Lower lobe of right lung (tissue), 2 donors: ENCODE results near the gene GRIA4. TPM values are rescaled to one million over a fixed set of nuclear protein-coding genes. Genes with fewer than 3 reads are reported as not detected.

Source experiments
- ATAC-seq, 2 donors: fragments of 200-7000 bp; cut with Tn5 transposase; one replicate each; pipeline ENCODE4 v1.9.1; 2020 to 2022; ENCODE audit warnings: mild to moderate bottlenecking in 2 of 2, moderate library complexity in 2 of 2
- DNase-seq: peaks from one replicate; pipeline ENCODE4 v3.0.0-alpha.2; 2020
- H3K27ac ChIP-seq: fragments of 200-600 bp; one replicate; pipeline ENCODE4 v1.8.0; 2022
- H3K27me3 ChIP-seq: fragments of 200-600 bp; one replicate; pipeline ENCODE4 v1.8.0; 2022; ENCODE audit warnings: low read depth
- H3K36me3 ChIP-seq: fragments of 200-600 bp; one replicate; pipeline ENCODE4 v1.8.0; 2022; ENCODE audit warnings: mild to moderate bottlenecking
- H3K4me1 ChIP-seq: fragments of 200-600 bp; one replicate; pipeline ENCODE4 v1.8.0; 2022
- H3K4me3 ChIP-seq: fragments of 200-600 bp; one replicate; pipeline ENCODE4 v1.8.0; 2022; ENCODE audit warnings: mild to moderate bottlenecking
- H3K9me3 ChIP-seq: fragments of 200-600 bp; one replicate; pipeline ENCODE4 v1.8.0; 2022
- CTCF ChIP-seq: fragments of 200-600 bp; IDR thresholded peaks from one replicate; pipeline ENCODE4 v1.8.0; 2022; ENCODE audit warnings: antibody characterized with exemption, mild to moderate bottlenecking
- intact Hi-C: fragments of 100-400 bp; cut with DNase I; formaldehyde crosslinking; loops from one replicate; pipeline ENCODE4 v1.11.0; 2022
- total RNA-seq: library from RNA; stranded (reverse); fragmentation: NEBNext Ultra II Directional; extraction: Animal tissue kit (Norgen Biotek cat#: 25700); gene quantifications from one replicate; pipeline ENCODE4 v1.2.1, GENCODE V29; 2021
- donor health status: DM: no; HTN: yes; CAD: no; lungs with severe emphysema.

Gene GRIA4
- total RNA-seq, 1 donor from 2014 or later, result not detected

- Histone ChIP-seq H3K27ac (no peak overlapping the region), H3K4me3 (no peak overlapping the region), H3K36me3 (no peaks in the 10 kb centered on the region), H3K4me1 (no peaks in the 10 kb centered on the region), H3K27me3 (no peaks in the 10 kb centered on the region), H3K9me3 (no peaks in the 10 kb centered on the region)
- intact Hi-C loops, result no loop called here
- no peak for TF ChIP-seq CTCF
- no peak for DNase-seq
- ATAC-seq, result no peak
These were observed 27.4 kb upstream of the GRIA4 start for GRCh38 chr11:105582497-105582896.

- Histone ChIP-seq H3K4me3 (no peak overlapping the region), H3K4me1 (no peaks in the 10 kb centered on the region), H3K9me3 (no peaks in the 10 kb centered on the region), H3K27ac (no peak overlapping the region), H3K27me3 (no peaks in the 10 kb centered on the region), H3K36me3 (no peaks in the 10 kb centered on the region)
- intact Hi-C loops, result no loop called here
- TF ChIP-seq CTCF, result no peak
- ATAC-seq (no peak), DNase-seq (no peak)
These were observed 21.9 kb upstream of the GRIA4 start for GRCh38 chr11:105588001-105588400.

- intact Hi-C loops, result no loop called here
- no peak overlapping the region for H3K27ac ChIP-seq
- no peak for TF ChIP-seq CTCF
- H3K27me3 ChIP-seq, result no peaks in the 10 kb centered on the region
- H3K36me3 ChIP-seq, result no peaks in the 10 kb centered on the region
- no peaks in the 10 kb centered on the region for H3K9me3 ChIP-seq
- no peaks in the 10 kb centered on the region for H3K4me1 ChIP-seq
- no peak for DNase-seq
- H3K4me3 ChIP-seq, result no peak overlapping the region
- no peak for ATAC-seq
These were observed 20.5 kb upstream of the GRIA4 start for GRCh38 chr11:105589346-105589745.

GRCh38 chr11:105592035-105592434 is 17.8 kb upstream of the GRIA4 start:
- H3K36me3 ChIP-seq, result no peaks in the 10 kb centered on the region
- no peaks in the 10 kb centered on the region for H3K27me3 ChIP-seq
- H3K4me1 ChIP-seq, result no peaks in the 10 kb centered on the region
- no peak overlapping the region for H3K4me3 ChIP-seq
- H3K27ac ChIP-seq, result no peak overlapping the region
- no peak for TF ChIP-seq CTCF
- no peak for ATAC-seq
- DNase-seq, result no peak
- intact Hi-C loops, result no loop called here
- no peaks in the 10 kb centered on the region for H3K9me3 ChIP-seq

GRCh38 chr11:105598371-105598770 is 11.5 kb upstream of the GRIA4 start:
- H3K4me1 ChIP-seq, result no peaks in the 10 kb centered on the region
- H3K27ac ChIP-seq, result no peak overlapping the region
- DNase-seq (no peak), ATAC-seq (no peak)
- no peak overlapping the region for H3K4me3 ChIP-seq
- no peaks in the 10 kb centered on the region for H3K27me3 ChIP-seq
- intact Hi-C loops, result no loop called here
- H3K9me3 ChIP-seq, result no peaks in the 10 kb centered on the region
- no peak for TF ChIP-seq CTCF
- no peaks in the 10 kb centered on the region for H3K36me3 ChIP-seq

GRCh38 chr11:105603156-105603555 is 6.7 kb upstream of the GRIA4 start:
- TF ChIP-seq CTCF, result no peak
- DNase-seq (no peak), ATAC-seq (no peak)
- Histone ChIP-seq H3K36me3 (no peaks in the 10 kb centered on the region), H3K9me3 (no peaks in the 10 kb centered on the region), H3K27ac (no peak overlapping the region), H3K4me1 (no peaks in the 10 kb centered on the region), H3K4me3 (no peak overlapping the region), H3K27me3 (no peaks in the 10 kb centered on the region)
- intact Hi-C loops, result no loop called here
